Parathyroid adenoma (tissue), 2 donors: ENCODE results near the gene PARP3.

Experiments used
- H2AFZ ChIP-seq: fragments of 300-600 bp; sonication (generic); one replicate; pipeline ENCODE4 v1.7.0; 2017; ENCODE audit warnings: antibody characterized with exemption, mild to moderate bottlenecking
- H3K27ac ChIP-seq: fragments of 300-600 bp; sonication (generic); one replicate; pipeline ENCODE4 v1.7.0; 2017
- H3K27me3 ChIP-seq: fragments of 300-600 bp; sonication (generic); one replicate; pipeline ENCODE4 v1.7.0; 2017; ENCODE audit warnings: low read length; ENCODE audit not compliant: control insufficient read depth, insufficient read depth
- H3K36me3 ChIP-seq: fragments of 300-600 bp; sonication (generic); one replicate; pipeline ENCODE4 v1.7.0; 2017; ENCODE audit warnings: low read length; ENCODE audit not compliant: control insufficient read depth, insufficient read depth
- H3K4me1 ChIP-seq: fragments of 300-600 bp; sonication (generic); one replicate; pipeline ENCODE4 v1.7.0; 2017; ENCODE audit warnings: control low read depth
- H3K4me2 ChIP-seq: fragments of 300-600 bp; sonication (generic); one replicate; pipeline ENCODE4 v1.7.0; 2017; ENCODE audit warnings: low read length
- H3K4me3 ChIP-seq: fragments of 300-600 bp; sonication (generic); one replicate; pipeline ENCODE4 v1.7.0; 2017; ENCODE audit warnings: low read depth, low read length
- H3K79me2 ChIP-seq: fragments of 300-600 bp; sonication (generic); one replicate; pipeline ENCODE4 v1.7.0; 2017; ENCODE audit warnings: control low read depth
- H3K9ac ChIP-seq: fragments of 300-600 bp; sonication (generic); one replicate; pipeline ENCODE4 v1.7.0; 2017; ENCODE audit warnings: mild to moderate bottlenecking
- H3K9me3 ChIP-seq: fragments of 300-600 bp; sonication (generic); one replicate; pipeline ENCODE4 v1.7.0; 2017; ENCODE audit warnings: low read length; ENCODE audit not compliant: control insufficient read depth
- CTCF ChIP-seq: fragments of 300-600 bp; sonication (generic); IDR thresholded peaks from one replicate; pipeline ENCODE4 v1.7.0; 2017; ENCODE audit warnings: antibody characterized with exemption, mild to moderate bottlenecking
- donor health status: primary hyperparathyroidism.

Gene PARP3

GRCh38 chr3:51980253-51980652 is 38.1 kb downstream of the PARP3 start:
- Histone ChIP-seq H3K27ac (no peak overlapping the region), H3K4me3 (no peak overlapping the region), H3K4me2 (no peak overlapping the region), H3K9ac (no peak overlapping the region), H2AFZ (no peak overlapping the region), H3K4me1 (peaks cover 13% of the 10 kb centered on the region), H3K9me3 (no peaks in the 10 kb centered on the region), H3K36me3 (no peaks in the 10 kb centered on the region), H3K79me2 (peaks cover 8% of the 10 kb centered on the region), H3K27me3 (no peaks in the 10 kb centered on the region)
- no peak for TF ChIP-seq CTCF

GRCh38 chr3:51982352-51982837 is 40.2 kb downstream of the PARP3 start:
- Histone ChIP-seq H3K79me2 (peaks cover 8% of the 10 kb centered on the region), H3K4me1 (peaks cover 9% of the 10 kb centered on the region), H3K9ac (no peak overlapping the region), H3K9me3 (no peaks in the 10 kb centered on the region), H2AFZ (peak overlapping the region; percentile 78), H3K4me2 (peak overlapping the region; percentile 80), H3K36me3 (no peaks in the 10 kb centered on the region), H3K27me3 (no peaks in the 10 kb centered on the region), H3K4me3 (peak overlapping the region; percentile 70), H3K27ac (peak overlapping the region; percentile 91)
- peak; percentile 49 for TF ChIP-seq CTCF

GRCh38 chr3:51982838-51983577 is 40.8 kb downstream of the PARP3 start, which contains the start of gene ACY1:
Gene ACY1, plus strand, starts transcription at chr3:51983535. Its CDS starts 530 bp downstream, at chr3:51984065.
- H3K27ac ChIP-seq, result peak within 1 kb of the TSS; percentile 91
- TF ChIP-seq CTCF, result no peak
- no peaks in the 10 kb centered on the region for H3K9me3 ChIP-seq
- peak within 1 kb of the TSS; percentile 70 for H3K4me3 ChIP-seq
- H3K79me2 ChIP-seq, result peaks cover 8% of the 10 kb centered on the region
- H3K9ac ChIP-seq, result no peak within 1 kb of the TSS
- peaks cover 9% of the 10 kb centered on the region for H3K4me1 ChIP-seq
- H3K27me3 ChIP-seq, result no peaks in the 10 kb centered on the region
- peak within 1 kb of the TSS; percentile 80 for H3K4me2 ChIP-seq
- peak within 1 kb of the TSS; percentile 78 for H2AFZ ChIP-seq
- no peaks in the 10 kb centered on the region for H3K36me3 ChIP-seq

- Histone ChIP-seq H3K4me3 (peak overlapping the region; percentile 70), H3K79me2 (peaks cover 8% of the 10 kb centered on the region), H2AFZ (peak overlapping the region; percentile 78), H3K4me1 (peaks cover 9% of the 10 kb centered on the region), H3K27me3 (no peaks in the 10 kb centered on the region), H3K4me2 (peak overlapping the region; percentile 80), H3K27ac (peak overlapping the region; percentile 91), H3K9ac (no peak overlapping the region), H3K36me3 (no peaks in the 10 kb centered on the region), H3K9me3 (no peaks in the 10 kb centered on the region)
- no peak for TF ChIP-seq CTCF
Observed at GRCh38 chr3:51983578-51984268, 41.6 kb downstream of the PARP3 start.
